HepG2 (cell line): Measurements from ENCODE around the gene NTN3. TPM values are rescaled to one million over a fixed set of nuclear protein-coding genes. Genes with fewer than 3 reads are reported as not detected.

Experiments used
- ASH2L ChIP-seq: fragments of 300-600, 200-600 bp; sonication (generic); IDR thresholded peaks from 2 replicates; pipeline ENCODE4 v1.7.0; 2017; ENCODE audit warnings: low read depth, mild to moderate bottlenecking, moderate library complexity, mixed read lengths, low read length; ENCODE audit not compliant: insufficient read length
- ATM ChIP-seq: fragments of 450-650 bp; IDR thresholded peaks from 2 replicates; pipeline ENCODE4 v1.7.1; 2017; ENCODE audit warnings: mild to moderate bottlenecking, borderline replicate concordance
- CBX2 ChIP-seq, 2 experiments: fragments of 200-600 bp in 1 of 2; sonication (generic); formaldehyde crosslinking in 1 of 2; IDR thresholded peaks; 2 replicates each; pipeline versions ENCODE4 v1.7.0 to v1.8.1; 2018 to 2022; ENCODE audit warnings: low read depth in 2 of 2, low read length in 1 of 2, mild to moderate bottlenecking in 1 of 2, missing genetic modification reagents in 1 of 2
- CC2D1A ChIP-seq: sonication (generic); formaldehyde crosslinking; IDR thresholded peaks from 2 replicates; pipeline ENCODE4 v1.8.1; 2023; ENCODE audit warnings: mild to moderate bottlenecking, missing genetic modification reagents
- EED ChIP-seq: sonication (generic); formaldehyde crosslinking; IDR thresholded peaks from 2 replicates; pipeline ENCODE4 v1.5.0; 2020; ENCODE audit warnings: mild to moderate bottlenecking, missing genetic modification reagents
- EZH2 ChIP-seq: conservative IDR thresholded peaks from 2 replicates; pipeline ENCODE4 v1.6.1; 2012; ENCODE audit warnings: mild to moderate bottlenecking, low read depth, low read length, moderate library complexity
- GZF1 ChIP-seq: sonication (generic); formaldehyde crosslinking; IDR thresholded peaks from 2 replicates; pipeline ENCODE4 v1.5.1; 2020; ENCODE audit warnings: mild to moderate bottlenecking, missing genetic modification reagents
- KDM5B ChIP-seq: sonication (generic); formaldehyde crosslinking; IDR thresholded peaks from 2 replicates; pipeline ENCODE4 v1.4.0; 2020; ENCODE audit warnings: missing genetic modification reagents, mild to moderate bottlenecking, borderline replicate concordance
- MIER3 ChIP-seq: IDR thresholded peaks from 2 replicates; pipeline ENCODE4 v1.6.1; 2016; ENCODE audit warnings: missing compliant biosample characterization, borderline replicate concordance
- POLR2AphosphoS5 ChIP-seq: IDR thresholded peaks from 2 replicates; pipeline ENCODE4 v1.6.1; 2012; ENCODE audit warnings: low read depth, low read length
- SETDB1 ChIP-seq: sonication (generic); formaldehyde crosslinking; IDR thresholded peaks from 2 replicates; pipeline ENCODE4 v1.5.1; 2020; ENCODE audit warnings: missing genetic modification reagents, mild to moderate bottlenecking, borderline replicate concordance
- SOX5 ChIP-seq: IDR thresholded peaks from 2 replicates; pipeline ENCODE4 v1.6.1; 2016; ENCODE audit warnings: borderline replicate concordance
- SOX6 ChIP-seq, 2 experiments: fragments of 450-650 bp in 1 of 2; sonication (generic) in 1 of 2; formaldehyde crosslinking in 1 of 2; IDR thresholded peaks; 2 replicates each; pipeline versions ENCODE4 v1.4.0 to v1.6.1; 2017 to 2020; ENCODE audit warnings: antibody characterized with exemption in 1 of 2, mild to moderate bottlenecking in 1 of 2, missing genetic modification reagents in 1 of 2
- SRSF9 ChIP-seq: fragments of 200-400 bp; formaldehyde crosslinking; IDR thresholded peaks from 2 replicates; pipeline ENCODE4 v1.6.1; 2018; ENCODE audit warnings: borderline replicate concordance, mild to moderate bottlenecking, low read depth, low read length; ENCODE audit not compliant: insufficient read depth, poor library complexity, severe bottlenecking
- SUZ12 ChIP-seq: fragments of 150-350 bp; IDR thresholded peaks from 2 replicates; pipeline ENCODE4 v1.6.1; 2014; ENCODE audit warnings: low read depth, low read length
- TEAD2 ChIP-seq: sonication (generic); formaldehyde crosslinking; IDR thresholded peaks from 2 replicates; pipeline ENCODE4 v1.9.0; 2021; ENCODE audit warnings: missing genetic modification reagents
- TP53 ChIP-seq: sonication (generic); formaldehyde crosslinking; conservative IDR thresholded peaks from 2 replicates; pipeline ENCODE4 v1.4.0; 2020; ENCODE audit warnings: missing genetic modification reagents
- ZC3H4 ChIP-seq: sonication (generic); formaldehyde crosslinking; IDR thresholded peaks from 2 replicates; pipeline ENCODE4 v1.4.0; 2020; ENCODE audit warnings: missing genetic modification reagents, borderline replicate concordance
- ZFP36L2 ChIP-seq: sonication (generic); formaldehyde crosslinking; IDR thresholded peaks from 2 replicates; pipeline ENCODE4 v1.4.0; 2020; ENCODE audit warnings: missing genetic modification reagents
- ZNF224 ChIP-seq: sonication (generic); formaldehyde crosslinking; IDR thresholded peaks from 2 replicates; pipeline ENCODE4 v1.5.0; 2020; ENCODE audit warnings: mild to moderate bottlenecking, missing genetic modification reagents
- ZNF3 ChIP-seq: IDR thresholded peaks from 2 replicates; pipeline ENCODE4 v1.7.0; 2017; ENCODE audit warnings: inconsistent platforms
- ZNF563 ChIP-seq: sonication (generic); formaldehyde crosslinking; IDR thresholded peaks from 2 replicates; pipeline ENCODE4 v1.8.0; 2022; ENCODE audit warnings: mild to moderate bottlenecking, moderate library complexity, missing genetic modification reagents
- ZNF75D ChIP-seq: sonication (generic); formaldehyde crosslinking; IDR thresholded peaks from 2 replicates; pipeline ENCODE4 v1.8.1; 2023; ENCODE audit warnings: missing genetic modification reagents, mild to moderate bottlenecking, borderline replicate concordance
- ZNF781 ChIP-seq: sonication (generic); formaldehyde crosslinking; IDR thresholded peaks from 2 replicates; pipeline ENCODE4 v1.5.1; 2020; ENCODE audit warnings: borderline replicate concordance, mild to moderate bottlenecking, missing genetic modification reagents; ENCODE audit errors: not compliant biosample characterization
- ZSCAN22 ChIP-seq: sonication (generic); formaldehyde crosslinking; IDR thresholded peaks from 2 replicates; pipeline ENCODE4 v1.4.0; 2020; ENCODE audit warnings: mild to moderate bottlenecking, missing genetic modification reagents
- polyA plus RNA-seq, 8 experiments: library from polyadenylated mRNA; depleted of rRNA in 3 of 8; stranded (reverse) in 7 of 8; unstranded in 1 of 8; fragments of >200 nt; fragmentation: Illumina TruSeq in 4 of 8; extraction: Trizol in 4 of 8; gene quantifications; 2 replicates each; pipeline versions ENCODE4 v1.2.1 to v1.2.3, GENCODE V29; 2011 to 2016; ENCODE audit warnings: low read depth in 4 of 8, missing spikeins in 1 of 8, mixed read lengths in 1 of 8; ENCODE audit not compliant: insufficient read depth in 1 of 8
- total RNA-seq, 5 experiments: library from RNA; depleted of rRNA; stranded (reverse); fragments of >200 nt; fragmentation: Illumina TruSeq; extraction: Trizol; gene quantifications; 2 replicates each; pipeline ENCODE4 v1.2.3, GENCODE V29; 2016; ENCODE audit warnings: low read depth in 1 of 5
- TF ChIP-seq, protein P1 (sequence below): IDR thresholded peaks from 2 replicates; pipeline ENCODE4 v1.6.1; 2016; ENCODE audit warnings: missing compliant biosample characterization, missing genetic modification reagents, borderline replicate concordance
- TF ChIP-seq, protein P2 (sequence below): sonication (generic); formaldehyde crosslinking; IDR thresholded peaks from 2 replicates; pipeline ENCODE4 v1.8.1; 2023; ENCODE audit warnings: missing genetic modification reagents, inconsistent platforms, borderline replicate concordance
- TF ChIP-seq, protein P3 (sequence below): sonication (generic); formaldehyde crosslinking; IDR thresholded peaks from 2 replicates; pipeline ENCODE4 v1.8.0; 2022; ENCODE audit warnings: mild to moderate bottlenecking, missing genetic modification reagents, moderate library complexity

Gene NTN3
- total and polyA plus RNA-seq, 2 of the 13 experiments (the other 11 are each of a cell fraction or from before 2014, with no cell fraction given), result 0.09 to 0.20 TPM

DNA sequence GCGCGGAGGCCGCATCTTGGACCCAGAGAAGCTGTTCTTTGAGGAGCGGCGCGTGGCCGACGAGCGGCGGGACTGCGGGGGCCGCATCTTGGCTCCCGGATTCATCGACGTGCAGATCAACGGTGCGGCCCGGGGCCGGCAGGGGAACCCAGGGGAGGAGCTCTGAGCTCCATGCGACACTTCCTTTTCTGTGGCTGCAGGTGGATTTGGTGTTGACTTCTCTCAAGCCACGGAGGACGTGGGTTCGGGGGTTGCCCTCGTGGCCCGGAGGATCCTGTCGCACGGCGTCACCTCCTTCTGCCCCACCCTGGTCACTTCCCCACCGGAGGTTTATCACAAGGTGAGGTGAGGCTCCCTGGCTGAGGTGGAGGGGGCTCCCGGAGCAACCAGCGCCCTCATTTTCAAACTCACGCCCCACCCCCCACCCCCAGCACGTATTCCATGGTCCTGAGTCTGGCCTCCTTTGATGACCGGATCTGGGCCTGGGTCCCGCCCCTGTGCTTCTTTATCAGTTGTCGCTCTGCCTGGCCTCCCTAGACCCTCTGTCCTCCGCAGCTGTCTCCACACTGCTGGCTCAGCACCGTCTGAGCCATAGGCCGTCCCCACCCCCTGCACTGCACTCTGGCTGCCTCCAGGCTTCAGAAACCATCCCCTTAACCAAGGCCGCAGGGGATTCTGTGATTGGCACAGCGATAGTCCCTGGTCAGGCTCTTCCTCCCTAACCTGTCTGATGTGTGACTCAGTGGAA lies 49.9 kb downstream of the NTN3 start (continued):
- TF ChIP-seq, protein P1, sequence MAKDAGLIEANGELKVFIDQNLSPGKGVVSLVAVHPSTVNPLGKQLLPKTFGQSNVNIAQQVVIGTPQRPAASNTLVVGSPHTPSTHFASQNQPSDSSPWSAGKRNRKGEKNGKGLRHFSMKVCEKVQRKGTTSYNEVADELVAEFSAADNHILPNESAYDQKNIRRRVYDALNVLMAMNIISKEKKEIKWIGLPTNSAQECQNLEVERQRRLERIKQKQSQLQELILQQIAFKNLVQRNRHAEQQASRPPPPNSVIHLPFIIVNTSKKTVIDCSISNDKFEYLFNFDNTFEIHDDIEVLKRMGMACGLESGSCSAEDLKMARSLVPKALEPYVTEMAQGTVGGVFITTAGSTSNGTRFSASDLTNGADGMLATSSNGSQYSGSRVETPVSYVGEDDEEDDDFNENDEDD, result no peak
- no peak for TF ChIP-seq ZNF781 (CRISPR knock-in tag)
- TF ChIP-seq POLR2AphosphoS5, result peak; percentile 31
- TF ChIP-seq ASH2L, result peak; percentile 44
- TF ChIP-seq ZC3H4 (CRISPR knock-in tag), result no peak
- no peak for TF ChIP-seq ATM
- no peak for TF ChIP-seq GZF1 (CRISPR knock-in tag)
- no peak for TF ChIP-seq CBX2 (IDR thresholded peaks at IDR 0.05; ENCODE audit: low read depth, low read length)
- no peak for TF ChIP-seq CBX2 (CRISPR knock-in tag; IDR thresholded peaks at IDR 0.05; ENCODE audit: low read depth)
- TF ChIP-seq ZNF3 (CRISPR knock-in tag), result no peak
- no peak for TF ChIP-seq ZSCAN22
- no peak for TF ChIP-seq SUZ12
- no peak for TF ChIP-seq SRSF9
- TF ChIP-seq KDM5B, result peak; percentile 24; the same call in 1 of the 2 replicates
- TF ChIP-seq SOX6 (IDR thresholded peaks at IDR 0.05), result no peak
- TF ChIP-seq SOX6 (CRISPR knock-in tag; IDR thresholded peaks at IDR 0.05), result peak; percentile 36; the same call in 1 of the 2 replicates
- TF ChIP-seq SETDB1, result no peak
- no peak for TF ChIP-seq EED (CRISPR knock-in tag)
- TF ChIP-seq ZNF75D, result no peak
- no peak for TF ChIP-seq ZNF224 (CRISPR knock-in tag)
- no peak for TF ChIP-seq TEAD2 (CRISPR knock-in tag)
- no peak for TF ChIP-seq ZFP36L2 (CRISPR knock-in tag)
- no peak for TF ChIP-seq CC2D1A
- TF ChIP-seq, protein P2, sequence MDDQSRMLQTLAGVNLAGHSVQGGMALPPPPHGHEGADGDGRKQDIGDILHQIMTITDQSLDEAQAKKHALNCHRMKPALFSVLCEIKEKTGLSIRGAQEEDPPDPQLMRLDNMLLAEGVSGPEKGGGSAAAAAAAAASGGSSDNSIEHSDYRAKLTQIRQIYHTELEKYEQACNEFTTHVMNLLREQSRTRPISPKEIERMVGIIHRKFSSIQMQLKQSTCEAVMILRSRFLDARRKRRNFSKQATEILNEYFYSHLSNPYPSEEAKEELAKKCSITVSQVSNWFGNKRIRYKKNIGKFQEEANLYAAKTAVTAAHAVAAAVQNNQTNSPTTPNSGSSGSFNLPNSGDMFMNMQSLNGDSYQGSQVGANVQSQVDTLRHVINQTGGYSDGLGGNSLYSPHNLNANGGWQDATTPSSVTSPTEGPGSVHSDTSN, result no peak
- TF ChIP-seq TP53, result no peak
- TF ChIP-seq EZH2, result no peak
- TF ChIP-seq, protein P3, sequence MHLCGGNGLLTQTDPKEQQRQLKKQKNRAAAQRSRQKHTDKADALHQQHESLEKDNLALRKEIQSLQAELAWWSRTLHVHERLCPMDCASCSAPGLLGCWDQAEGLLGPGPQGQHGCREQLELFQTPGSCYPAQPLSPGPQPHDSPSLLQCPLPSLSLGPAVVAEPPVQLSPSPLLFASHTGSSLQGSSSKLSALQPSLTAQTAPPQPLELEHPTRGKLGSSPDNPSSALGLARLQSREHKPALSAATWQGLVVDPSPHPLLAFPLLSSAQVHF (CRISPR knock-in tag), result no peak
- TF ChIP-seq SOX5, result no peak
- TF ChIP-seq MIER3 (CRISPR knock-in tag), result no peak
- 0 out of 2 replicates have a peak, but pooled peaks have one; percentile 49 for TF ChIP-seq ZNF563
